Adipocyte (in vitro differentiated cells): Measurements from ENCODE around the gene BCL11B.
A peak's percentile ranks its signal among the peaks of the same experiment; 100 is the strongest.

Source experiments
- DNase-seq: peaks from one replicate; pipeline ENCODE4 v3.0.0-alpha.2; 2015; ENCODE audit warnings: low read depth
- H3K27me3 ChIP-seq: replicated peaks from 2 replicates; pipeline ENCODE4 v1.7.0; 2013; ENCODE audit warnings: mild to moderate bottlenecking, low read length, moderate library complexity; ENCODE audit not compliant: control insufficient read depth, insufficient read depth
- H3K36me3 ChIP-seq: 2 replicates; pipeline ENCODE4 v1.7.0; 2013; ENCODE audit warnings: low read length, mild to moderate bottlenecking, moderate library complexity; ENCODE audit not compliant: control insufficient read depth, insufficient read depth, severe bottlenecking
- H3K4me1 ChIP-seq: 2 replicates; pipeline ENCODE4 v1.7.0; 2013; ENCODE audit warnings: mild to moderate bottlenecking, low read length, moderate library complexity; ENCODE audit not compliant: control insufficient read depth, insufficient read depth
- H3K4me3 ChIP-seq: 2 replicates; pipeline ENCODE4 v1.7.0; 2013; ENCODE audit warnings: mild to moderate bottlenecking, low read length, moderate library complexity
- H3K9ac ChIP-seq: 2 replicates; pipeline ENCODE4 v1.7.0; 2013; ENCODE audit warnings: mild to moderate bottlenecking, low read length, moderate library complexity
- H3K9me3 ChIP-seq: 2 replicates; pipeline ENCODE4 v1.7.0; 2013; ENCODE audit warnings: mild to moderate bottlenecking, low read length, moderate library complexity; ENCODE audit not compliant: control insufficient read depth

BCL11B gene

DNA sequence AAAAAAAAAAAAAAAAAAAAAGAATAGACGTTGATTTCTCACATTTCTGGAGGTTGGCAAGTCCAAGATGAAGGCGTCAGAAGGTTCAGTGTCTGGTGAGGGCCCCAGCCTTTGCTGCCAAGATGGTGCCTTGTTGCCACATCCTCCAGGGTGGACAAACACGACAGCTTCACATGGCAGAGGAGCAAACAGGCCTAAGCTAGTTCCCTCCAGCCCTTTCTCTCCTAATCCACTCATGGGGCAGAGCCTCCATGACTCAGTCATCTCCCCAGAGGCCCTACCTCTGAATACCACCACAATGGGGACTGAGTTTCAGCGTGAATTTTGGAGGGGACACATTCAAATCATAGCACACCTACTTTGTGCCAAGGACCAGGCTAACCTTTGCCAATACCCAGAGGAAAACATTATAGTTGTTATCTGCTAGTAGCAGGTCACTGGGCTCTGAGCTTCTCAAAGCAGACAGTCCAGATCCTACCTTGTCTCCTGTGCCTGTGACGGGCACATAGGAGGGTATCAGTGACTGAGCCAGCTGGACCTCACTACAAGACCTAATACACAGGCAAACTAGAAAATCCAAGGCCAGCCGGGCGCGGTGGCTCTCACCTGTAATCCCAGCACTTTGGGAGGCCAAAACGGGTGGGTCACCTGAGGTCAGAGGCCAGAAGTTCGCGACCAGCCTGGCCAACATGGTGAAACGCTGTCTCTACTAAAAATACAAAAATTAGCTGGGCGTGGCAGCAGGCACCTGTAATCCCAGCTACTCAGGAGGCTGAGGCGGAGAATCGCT, 10.5 kb upstream of the BCL11B start:
- H3K9me3 ChIP-seq, result no peaks in the 10 kb centered on the region
- no peak for DNase-seq
- no peaks in the 10 kb centered on the region for H3K4me1 ChIP-seq
- peaks cover 37% of the 10 kb centered on the region for H3K27me3 ChIP-seq
- H3K36me3 ChIP-seq, result no peaks in the 10 kb centered on the region
- no peak overlapping the region for H3K4me3 ChIP-seq
- no peak overlapping the region for H3K9ac ChIP-seq

- H3K4me1 ChIP-seq, result no peaks in the 10 kb centered on the region
- DNase-seq, result no peak
These were observed 9.4 kb upstream of the BCL11B start for GRCh38 chr14:99281396-99281795.

DNA sequence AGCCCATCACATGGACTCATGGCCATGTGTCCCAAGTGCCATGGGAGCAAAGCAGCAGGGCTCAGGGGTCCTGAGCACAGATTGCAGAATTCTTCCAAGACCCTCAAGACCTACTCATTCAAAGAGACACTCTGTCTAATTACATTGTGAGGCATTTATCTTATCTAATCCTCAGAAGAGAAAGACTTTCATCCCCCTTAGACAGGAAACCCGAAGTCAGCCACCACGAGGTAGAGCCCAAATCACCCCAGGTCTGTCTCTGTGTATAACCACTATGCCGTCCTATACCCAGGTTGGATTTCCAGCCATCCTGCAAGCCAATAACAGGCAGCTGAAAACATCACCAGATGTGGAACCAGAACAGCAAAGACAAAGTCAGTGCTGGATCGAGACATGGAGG, 8.9 kb upstream of the BCL11B start:
- Histone ChIP-seq H3K4me3 (no peak overlapping the region), H3K9ac (no peak overlapping the region), H3K27me3 (peaks cover 38% of the 10 kb centered on the region), H3K4me1 (no peaks in the 10 kb centered on the region), H3K9me3 (no peaks in the 10 kb centered on the region), H3K36me3 (no peaks in the 10 kb centered on the region)
- no peak for DNase-seq

More at GRCh38 chr14:99281396-99281795, 9.4 kb upstream of the BCL11B start:
- no peaks in the 10 kb centered on the region for H3K36me3 ChIP-seq
- no peak overlapping the region for H3K4me3 ChIP-seq
- no peaks in the 10 kb centered on the region for H3K9me3 ChIP-seq
- peaks cover 37% of the 10 kb centered on the region for H3K27me3 ChIP-seq
- no peak overlapping the region for H3K9ac ChIP-seq

DNA sequence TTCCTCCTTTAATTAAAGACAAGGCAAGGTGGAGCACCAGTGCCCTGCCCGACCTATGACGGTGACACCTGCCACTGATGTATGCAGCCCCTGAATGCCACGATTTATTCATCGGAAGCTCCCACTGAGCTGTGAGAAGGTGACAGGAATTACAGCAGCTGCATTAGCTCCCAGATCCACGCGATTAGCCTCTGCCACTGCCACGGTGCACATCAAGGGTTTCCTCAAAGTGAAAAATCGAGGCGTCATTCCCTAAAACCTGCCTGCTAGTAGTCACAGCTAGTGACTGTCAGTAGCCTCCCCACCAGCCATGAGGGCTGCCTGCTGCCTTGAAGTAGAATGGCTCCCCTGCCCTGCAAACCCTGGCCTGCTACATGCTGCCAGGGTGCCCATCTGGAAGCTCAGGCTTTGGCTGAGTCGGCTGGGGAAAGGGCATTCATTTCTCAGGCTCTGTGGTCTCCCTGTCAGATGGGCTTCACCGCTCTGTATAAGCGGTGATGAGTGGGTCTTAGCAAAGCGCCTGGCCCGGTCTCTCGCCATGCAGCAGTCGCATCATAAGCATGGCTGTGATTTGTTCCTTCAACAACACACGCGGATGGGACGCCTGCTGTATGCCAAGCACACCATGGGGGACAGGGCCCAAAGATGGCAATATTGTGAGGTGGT, 8.2 kb upstream of the BCL11B start:
- H3K36me3 ChIP-seq, result no peaks in the 10 kb centered on the region
- no peaks in the 10 kb centered on the region for H3K4me1 ChIP-seq
- no peak overlapping the region for H3K9ac ChIP-seq
- no peaks in the 10 kb centered on the region for H3K9me3 ChIP-seq
- DNase-seq, result no peak
- H3K4me3 ChIP-seq, result no peak overlapping the region
- H3K27me3 ChIP-seq, result peaks cover 31% of the 10 kb centered on the region

DNA sequence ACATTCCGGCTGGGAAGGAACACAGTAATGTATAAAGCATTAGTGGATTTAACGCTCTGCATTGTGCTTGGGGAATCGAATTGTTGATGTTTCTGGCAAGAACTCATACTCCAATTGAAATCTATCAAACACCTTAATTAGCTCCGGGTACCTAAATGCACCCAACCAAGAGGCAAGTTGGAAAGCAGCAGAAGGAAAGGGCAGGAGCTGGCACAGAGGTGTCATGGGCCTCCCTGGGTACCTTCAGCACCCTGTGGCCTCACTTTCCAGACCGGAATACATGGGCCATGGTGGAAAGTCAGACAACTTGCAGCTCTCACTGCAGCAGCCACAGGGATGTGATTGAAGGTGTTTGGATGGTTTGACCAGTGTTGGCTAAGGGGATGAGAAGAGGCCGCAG, 6.8 kb upstream of the BCL11B start:
- Histone ChIP-seq H3K4me3 (no peak overlapping the region), H3K9ac (no peak overlapping the region), H3K9me3 (no peaks in the 10 kb centered on the region), H3K36me3 (no peaks in the 10 kb centered on the region), H3K27me3 (peaks cover 31% of the 10 kb centered on the region), H3K4me1 (no peaks in the 10 kb centered on the region)
- no peak for DNase-seq

GRCh38 chr14:99277530-99277929, 5.5 kb upstream of the BCL11B start:
- Histone ChIP-seq H3K27me3 (peaks cover 38% of the 10 kb centered on the region), H3K9ac (no peak overlapping the region), H3K4me1 (no peaks in the 10 kb centered on the region), H3K9me3 (no peaks in the 10 kb centered on the region), H3K36me3 (no peaks in the 10 kb centered on the region), H3K4me3 (no peak overlapping the region)
- no peak for DNase-seq

GRCh38 chr14:99276482-99276881, 4.5 kb upstream of the BCL11B start:
- no peak for DNase-seq
- peaks cover under 1% of the 10 kb centered on the region for H3K4me1 ChIP-seq
- H3K27me3 ChIP-seq, result peaks cover 38% of the 10 kb centered on the region
- H3K9ac ChIP-seq, result no peak overlapping the region
- no peaks in the 10 kb centered on the region for H3K36me3 ChIP-seq
- H3K9me3 ChIP-seq, result no peaks in the 10 kb centered on the region
- no peak overlapping the region for H3K4me3 ChIP-seq

- no peak for DNase-seq
- H3K4me1 ChIP-seq, result peaks cover 3% of the 10 kb centered on the region
- H3K27me3 ChIP-seq, result peaks cover 32% of the 10 kb centered on the region
- no peak overlapping the region for H3K9ac ChIP-seq
- H3K9me3 ChIP-seq, result no peaks in the 10 kb centered on the region
- H3K36me3 ChIP-seq, result no peaks in the 10 kb centered on the region
- H3K4me3 ChIP-seq, result no peak overlapping the region
These were observed 3.2 kb upstream of the BCL11B start for GRCh38 chr14:99275222-99275584.

- no peak overlapping the region for H3K9ac ChIP-seq
- no peaks in the 10 kb centered on the region for H3K9me3 ChIP-seq
- peaks cover 31% of the 10 kb centered on the region for H3K27me3 ChIP-seq
- H3K4me1 ChIP-seq, result peaks cover 3% of the 10 kb centered on the region
- DNase-seq, result peak; percentile 73
- H3K36me3 ChIP-seq, result no peaks in the 10 kb centered on the region
- peak overlapping the region; percentile 61 for H3K4me3 ChIP-seq
These were observed 2.6 kb upstream of the BCL11B start for GRCh38 chr14:99274346-99275221.

- Histone ChIP-seq H3K9ac (no peak overlapping the region), H3K4me1 (peaks cover 3% of the 10 kb centered on the region), H3K4me3 (peak overlapping the region; percentile 61), H3K9me3 (no peaks in the 10 kb centered on the region), H3K27me3 (peaks cover 28% of the 10 kb centered on the region), H3K36me3 (no peaks in the 10 kb centered on the region)
- DNase-seq, result no peak
These were observed 1.9 kb upstream of the BCL11B start for GRCh38 chr14:99273766-99274345.
